Loucy (cell line): ENCODE data around the gene TRIM22.
"Not testable (repeated sequence)": the region's sequence is repeated elsewhere in the genome, so short reads cannot be mapped to it uniquely, and the experiment has no call there.

Experiments used
- CTCF ChIP-seq: fragments of 200-600 bp; sonication (generic); conservative IDR thresholded peaks from 2 replicates; pipeline ENCODE4 v1.5.1; 2014; ENCODE audit warnings: mild to moderate bottlenecking, antibody characterized with exemption, low read length
- EZH2phosphoT487 ChIP-seq: fragments of 200-600 bp; IDR thresholded peaks from 2 replicates; pipeline ENCODE4 v1.6.1; 2018; ENCODE audit warnings: antibody characterized with exemption, mild to moderate bottlenecking, moderate library complexity, borderline replicate concordance

DNA sequence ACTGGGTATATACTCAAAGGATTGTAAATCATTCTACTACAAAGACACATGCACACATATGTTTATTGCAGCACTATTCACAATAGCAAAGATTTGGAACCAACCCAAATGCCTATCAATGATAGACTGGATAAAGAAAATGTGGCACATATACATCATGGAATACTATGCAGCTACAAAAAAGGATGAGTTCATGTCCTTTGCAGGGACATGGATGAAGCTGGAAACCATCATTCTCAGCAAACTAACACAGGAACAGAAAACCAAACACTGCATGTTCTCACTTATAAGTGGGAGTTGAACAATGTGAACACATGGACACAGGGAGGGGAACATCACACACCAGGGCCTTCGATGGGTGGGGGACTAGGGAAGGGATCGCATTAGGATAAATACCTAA lies 32.6 kb upstream of the TRIM22 start:
- TF ChIP-seq CTCF, EZH2phosphoT487: not testable (repeated sequence)
